HG02852 (cell line): Measurements from ENCODE around the gene CREBL2.
"Not testable (repeated sequence)": the region's sequence is repeated elsewhere in the genome, so short reads cannot be mapped to it uniquely, and the experiment has no call there.

Source experiments
- ATAC-seq: cut with Tn5 transposase; IDR thresholded peaks from one replicate; pipeline ENCODE4 v1.9.1; 2021; ENCODE audit warnings: mild to moderate bottlenecking, moderate library complexity; ENCODE audit not compliant: unreplicated experiment

Gene CREBL2

DNA sequence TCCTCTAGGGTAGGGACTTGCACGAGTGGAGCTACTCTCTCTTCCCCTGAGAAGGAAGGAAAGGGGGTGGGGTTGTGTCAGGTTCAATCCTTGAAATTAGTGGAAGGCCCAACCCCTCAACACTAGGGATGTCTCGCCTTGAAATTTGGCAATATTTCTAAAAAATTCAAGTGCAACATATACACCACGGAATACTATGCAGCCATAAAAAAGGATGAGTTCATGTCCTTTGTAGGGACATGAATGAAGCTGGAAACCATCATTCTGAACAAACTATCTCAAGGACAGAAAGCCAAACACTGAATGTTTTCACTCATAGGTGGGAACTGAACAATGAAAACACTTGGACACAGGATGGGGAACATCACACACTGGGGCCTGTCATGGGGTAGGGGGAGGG, 15.1 kb upstream of the CREBL2 start:
- ATAC-seq, result not testable (repeated sequence)

DNA sequence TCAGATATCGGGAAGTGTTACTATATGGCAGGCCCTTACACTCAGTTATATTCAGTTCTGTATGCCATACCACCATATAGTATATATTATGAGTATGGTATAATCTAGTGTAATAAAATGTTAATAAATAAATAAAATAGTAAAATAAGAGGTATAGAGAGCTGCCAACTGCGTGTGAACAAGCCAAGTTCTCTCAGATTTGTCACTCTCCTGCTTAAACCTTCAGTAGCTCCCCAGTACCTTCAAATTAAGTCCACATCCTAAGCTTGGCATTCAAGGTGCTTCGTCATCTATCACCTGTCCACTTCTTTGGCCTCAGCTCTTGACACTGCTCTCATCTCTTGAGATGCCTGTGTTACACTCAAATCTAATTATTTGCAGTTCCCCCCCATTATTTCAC, 12.8 kb upstream of the CREBL2 start:
- no peak for ATAC-seq

DNA sequence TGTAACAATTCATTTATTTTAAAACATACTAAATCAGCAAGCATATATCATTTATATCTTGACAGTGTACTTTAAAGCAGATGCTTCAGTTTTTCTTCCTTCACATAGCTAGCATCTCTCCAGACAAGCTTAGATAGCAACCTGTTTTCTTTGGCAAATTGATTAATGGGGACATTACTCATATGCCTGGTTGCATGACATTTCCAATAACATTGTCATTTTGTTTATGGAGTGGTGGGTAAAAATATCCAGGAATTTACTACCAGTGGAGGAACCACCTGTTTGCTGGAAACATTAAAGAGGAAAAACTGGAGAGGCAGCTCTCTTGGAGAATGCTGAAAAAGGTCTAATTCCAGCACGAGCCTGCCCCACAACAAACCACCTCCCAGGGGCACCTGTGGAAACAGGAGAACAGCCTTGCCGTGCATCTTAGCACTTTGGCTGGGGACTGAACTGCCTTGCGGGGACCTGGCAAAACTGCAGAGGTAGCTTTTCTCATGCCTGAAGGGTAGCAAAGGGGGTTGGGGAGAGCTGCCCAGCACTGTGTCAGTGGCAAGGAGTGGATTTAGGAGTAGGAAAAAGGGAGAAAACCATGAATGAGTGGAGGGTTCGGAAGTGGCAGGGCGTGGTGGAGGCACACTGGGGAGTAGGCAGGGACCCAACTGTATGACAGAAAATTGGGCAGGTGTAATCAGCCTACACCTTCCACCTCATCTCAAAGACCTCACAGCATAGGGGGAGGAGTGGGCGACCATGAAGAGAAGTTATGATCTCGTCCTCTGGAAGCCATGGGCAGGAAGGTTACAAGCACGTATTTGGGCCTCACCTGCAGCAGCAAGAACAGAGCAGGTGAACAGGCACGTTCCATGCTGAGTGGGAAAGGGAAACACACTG, 11.7 kb upstream of the CREBL2 start:
- no peak for ATAC-seq

DNA sequence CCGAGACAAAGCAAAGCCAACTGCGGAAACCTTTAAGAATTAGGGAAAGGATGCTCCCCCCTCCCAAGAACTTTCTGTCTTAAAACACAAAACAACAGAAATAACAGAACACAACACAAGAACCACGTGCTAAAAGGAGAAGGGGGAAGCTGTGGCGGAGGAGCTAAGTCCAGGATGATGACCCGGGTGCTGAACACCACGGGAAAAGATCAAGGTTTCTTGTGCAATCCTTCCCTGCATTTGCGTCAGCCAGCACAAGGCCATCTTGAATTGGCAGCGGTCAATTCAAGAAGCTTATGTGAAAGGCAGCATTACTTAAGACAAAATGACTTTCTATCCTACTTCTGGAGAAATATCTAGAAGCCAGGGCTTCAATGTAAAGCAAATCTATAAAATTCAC, 11.0 kb upstream of the CREBL2 start:
- ATAC-seq, result no peak

DNA sequence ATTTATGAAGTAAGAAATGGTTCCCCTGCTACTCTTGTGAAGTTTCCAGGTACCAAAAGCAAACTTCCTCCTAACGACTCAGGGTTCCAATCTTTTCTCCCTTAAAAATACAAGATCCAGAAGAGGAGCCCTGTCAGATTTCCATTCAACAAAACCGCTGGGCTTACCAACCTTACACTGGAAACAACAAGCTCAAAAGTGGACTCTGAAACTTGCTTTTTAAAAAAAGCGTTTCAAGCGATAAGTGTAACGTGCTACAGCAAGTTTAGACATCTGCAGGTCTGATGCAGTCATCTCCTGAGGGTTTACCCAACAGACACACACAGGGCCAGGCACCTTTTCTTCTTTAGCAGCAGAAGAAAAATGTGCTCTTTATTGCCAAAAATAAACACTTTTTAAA, 6.9 kb upstream of the CREBL2 start:
- no peak for ATAC-seq

DNA sequence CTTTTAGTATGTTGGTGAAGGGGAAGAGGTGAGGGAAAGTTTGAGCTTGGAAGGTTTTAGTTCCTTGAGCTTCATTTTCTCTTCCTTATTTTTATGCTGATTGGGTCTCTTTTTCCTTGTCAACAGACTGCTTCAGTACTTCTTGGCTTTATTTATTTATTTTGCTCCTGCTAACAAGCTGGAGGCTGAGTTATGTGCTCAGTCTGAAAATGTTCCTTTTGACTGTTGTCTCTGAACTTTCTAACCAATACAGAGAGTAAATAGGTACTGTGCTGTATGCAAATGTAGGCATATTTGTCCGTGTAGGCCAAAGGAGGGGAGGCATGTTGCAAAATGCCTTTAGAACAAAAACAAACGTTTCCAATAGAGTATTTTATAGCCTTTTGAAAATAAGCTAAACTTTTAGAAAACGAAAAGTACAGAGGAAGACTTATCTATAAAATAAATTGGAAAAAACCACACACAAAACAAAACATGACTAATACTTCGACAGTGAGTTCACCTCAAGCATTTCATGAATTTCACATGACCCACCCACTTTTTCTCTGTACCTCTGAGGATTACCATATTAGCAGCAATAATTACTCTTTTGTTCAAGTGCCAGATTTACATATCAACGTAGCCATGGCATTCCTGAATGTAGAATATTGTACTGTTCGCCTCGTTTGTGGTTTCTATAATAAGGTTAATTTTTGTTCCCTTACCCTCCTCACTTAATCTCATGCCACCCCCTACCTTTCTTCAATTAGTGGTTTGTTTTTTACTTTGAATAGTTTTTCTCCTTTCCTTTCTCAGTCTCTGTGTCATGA, 4.7 kb upstream of the CREBL2 start:
- peak; percentile 41 for ATAC-seq

DNA sequence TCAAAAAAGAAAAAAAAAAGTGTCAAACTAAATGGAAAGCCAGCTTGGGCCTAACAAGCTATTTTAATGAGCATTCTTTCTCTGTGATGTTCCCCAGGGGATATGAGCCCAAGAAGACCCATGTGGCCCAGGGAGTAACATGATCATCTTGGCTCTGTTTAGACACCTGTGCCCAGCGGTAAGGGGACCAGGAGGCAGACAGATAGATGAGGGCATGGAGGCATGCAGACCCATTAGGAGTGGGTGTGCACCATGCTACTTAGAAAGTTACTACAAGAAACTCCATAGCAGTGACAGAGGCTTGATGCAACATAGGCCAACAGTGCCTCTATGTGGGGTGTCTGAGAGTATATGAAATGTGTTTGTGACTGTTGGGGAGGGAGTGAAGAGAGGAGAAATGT, 3.1 kb upstream of the CREBL2 start:
- no peak for ATAC-seq

DNA sequence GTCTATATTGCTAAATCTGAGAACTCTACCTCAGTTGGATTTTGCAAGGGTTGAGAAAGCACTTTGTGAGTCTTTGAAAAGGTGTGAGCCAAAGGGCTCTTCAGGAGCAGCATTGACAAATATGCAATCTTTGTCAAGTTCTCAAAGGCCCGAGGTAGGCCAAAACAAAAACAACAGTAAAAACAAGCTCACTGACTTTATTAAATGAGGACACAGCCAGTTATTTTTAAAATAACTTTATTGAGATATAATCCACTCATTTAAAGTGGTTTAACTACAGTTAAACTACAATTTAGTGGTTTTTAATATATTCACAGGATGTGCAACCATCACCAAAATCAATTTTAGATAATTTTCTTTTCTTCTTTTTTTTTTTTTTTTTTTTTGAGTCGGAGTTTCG, 2.0 kb upstream of the CREBL2 start:
- no peak for ATAC-seq

DNA sequence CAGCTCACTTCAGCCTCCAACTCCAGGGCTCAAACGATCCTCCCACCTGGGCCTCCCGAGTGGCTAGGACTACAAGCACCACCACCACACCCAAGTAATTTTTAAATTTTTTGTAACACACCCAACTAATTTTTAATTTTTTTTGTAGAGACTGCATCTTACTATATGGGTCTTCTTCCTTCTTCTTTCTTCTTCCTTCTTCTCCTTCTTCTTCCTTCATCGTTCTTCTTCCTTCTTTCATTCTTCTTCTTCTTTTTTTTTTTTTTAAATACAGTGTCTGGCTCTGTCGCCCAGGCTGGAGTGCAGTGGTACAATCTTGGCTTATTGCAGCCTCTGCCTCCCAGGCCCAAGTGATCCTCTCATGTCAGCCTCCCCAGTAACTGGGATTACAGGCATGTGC, 965 bp upstream of the CREBL2 start:
- no peak for ATAC-seq

DNA sequence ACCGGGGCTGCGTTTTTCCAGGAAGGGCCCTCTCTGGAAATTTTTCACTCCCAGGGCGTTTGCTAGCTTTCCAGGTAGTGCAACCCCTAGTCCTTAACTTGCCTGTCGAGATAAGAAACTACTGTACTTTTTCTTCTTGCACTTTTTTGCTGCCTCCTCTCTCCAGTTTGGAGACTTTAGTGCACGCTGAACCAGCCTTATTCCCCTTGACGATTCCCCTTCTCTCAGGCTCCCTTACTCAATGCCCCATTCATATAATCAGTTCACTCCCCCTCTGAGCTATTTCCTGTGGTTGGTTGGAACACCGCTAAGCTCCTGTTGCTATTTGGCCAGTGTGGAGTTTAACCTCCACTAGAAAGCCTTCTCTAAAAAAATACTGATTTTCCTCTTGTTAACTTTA, 682 bp downstream of the CREBL2 start:
- no peak for ATAC-seq

DNA sequence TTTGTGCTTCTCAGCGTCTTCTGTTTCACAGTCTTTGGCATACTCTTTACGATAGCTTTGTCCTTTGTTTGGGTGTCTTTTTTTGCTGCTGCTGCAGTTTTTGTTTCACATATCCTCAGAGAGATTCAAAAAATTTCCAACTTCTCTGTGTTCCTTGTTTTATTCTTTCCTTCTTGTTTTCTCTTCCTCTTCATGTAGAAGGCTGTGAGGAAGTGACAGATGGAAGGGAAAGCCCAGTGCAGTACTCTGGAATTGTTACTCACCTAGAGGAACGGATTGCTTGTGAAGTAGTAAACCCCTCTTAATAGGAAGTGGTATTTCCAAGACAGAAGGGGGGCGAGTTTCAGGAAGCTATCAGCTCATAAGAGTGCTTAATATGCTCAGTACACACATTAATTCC, 1.7 kb downstream of the CREBL2 start:
- no peak for ATAC-seq

DNA sequence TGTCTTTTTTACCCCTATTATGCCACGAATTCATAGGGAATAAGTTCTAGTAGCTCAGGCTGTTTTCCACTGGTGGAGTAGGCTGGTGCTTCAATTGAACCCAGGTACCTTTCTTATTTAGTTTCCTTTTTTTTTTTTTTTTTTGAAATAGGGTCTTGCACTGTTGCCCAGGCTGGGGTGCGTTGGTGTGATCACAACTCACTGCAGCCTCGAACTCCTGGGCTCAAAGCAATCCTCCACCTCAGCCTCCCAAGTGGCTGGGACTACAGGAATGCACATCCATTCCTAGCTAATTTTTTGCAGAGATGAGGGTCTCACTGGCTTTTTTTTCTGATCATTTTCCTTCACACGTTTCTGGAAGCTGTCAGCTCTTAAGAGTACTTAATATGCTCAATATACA, 2.7 kb downstream of the CREBL2 start:
- ATAC-seq, result no peak

DNA sequence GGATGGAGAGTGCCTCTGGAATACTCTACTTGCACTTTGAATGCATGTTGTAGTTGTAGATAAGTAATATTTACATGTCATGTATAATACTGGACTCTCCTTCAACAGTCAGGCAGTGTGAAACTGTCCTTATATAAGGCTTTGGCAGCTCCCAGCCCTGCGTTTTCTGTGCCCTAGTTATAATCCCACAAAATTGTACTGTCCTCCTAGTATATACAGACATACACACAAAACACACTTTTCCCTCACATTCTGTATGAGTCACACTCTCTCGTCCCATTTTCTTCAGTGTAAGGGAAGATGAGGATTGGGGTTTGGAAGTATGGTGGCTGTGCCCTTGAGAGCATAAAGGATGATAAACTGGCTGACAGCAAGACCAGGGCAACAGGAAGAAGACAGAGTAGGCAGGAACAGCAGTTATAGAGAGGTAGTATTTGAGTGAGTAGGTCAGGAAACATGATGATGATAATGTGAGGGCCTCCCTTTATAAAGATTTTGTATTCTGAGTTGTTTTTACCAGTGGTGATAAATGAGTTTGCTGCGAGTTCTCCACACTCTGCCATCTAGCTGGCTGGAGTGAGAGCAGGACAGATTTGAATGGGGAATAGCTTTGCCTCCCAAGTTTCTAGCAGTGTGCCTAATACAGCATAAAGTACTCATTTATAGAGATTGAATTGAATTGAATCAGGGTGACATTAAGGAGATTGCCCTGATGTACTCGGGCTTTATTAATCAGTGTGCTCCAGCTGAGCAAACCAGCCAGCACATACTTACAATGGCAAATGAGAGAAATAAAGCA, 5.0 kb downstream of the CREBL2 start:
- no peak for ATAC-seq

DNA sequence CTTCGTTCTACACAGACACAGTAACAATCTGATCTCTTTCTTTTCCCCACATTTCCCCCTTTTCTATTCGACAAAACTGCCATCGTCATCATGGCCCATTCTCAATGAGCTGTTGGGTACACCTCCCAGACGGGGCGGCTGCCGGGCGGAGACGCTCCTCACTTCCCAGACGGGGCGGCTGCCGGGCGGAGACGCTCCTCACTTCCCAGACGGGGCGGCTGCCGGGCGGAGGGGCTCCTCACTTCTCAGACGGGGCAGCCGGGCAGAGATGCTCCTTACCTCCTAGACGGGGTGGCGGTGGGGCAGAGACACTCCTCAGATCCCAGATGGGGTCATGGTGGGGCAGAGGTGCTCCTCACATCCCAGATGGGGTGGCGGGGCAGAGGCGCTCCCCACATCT, 6.4 kb downstream of the CREBL2 start:
- not testable (repeated sequence) for ATAC-seq

DNA sequence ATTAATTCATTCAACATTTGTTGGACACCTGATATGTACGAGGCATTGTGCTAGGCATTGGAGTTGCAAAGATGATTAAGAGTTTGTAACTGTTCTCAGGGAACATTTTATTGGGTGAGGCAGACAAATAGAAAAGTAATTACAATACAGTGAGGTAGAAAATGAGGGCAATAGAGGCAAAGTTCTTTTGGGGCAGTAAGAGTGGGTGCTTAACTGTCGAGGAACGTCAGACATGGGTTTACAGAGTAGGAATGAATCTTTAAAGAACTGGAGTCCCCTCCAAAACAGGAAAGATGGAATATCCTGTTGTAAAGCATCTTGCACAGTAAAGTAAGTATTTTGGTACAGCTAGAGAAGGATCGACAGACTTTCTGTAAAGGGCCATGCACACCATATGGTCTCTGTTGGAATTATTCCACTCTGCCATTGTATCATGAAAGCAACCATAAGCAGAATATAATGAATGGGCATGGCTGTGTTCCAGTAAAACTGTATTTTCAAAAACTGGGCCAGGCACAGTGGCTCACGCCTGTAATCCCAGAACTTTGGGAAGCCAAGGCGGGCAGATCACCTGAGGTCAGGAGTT, 9.1 kb downstream of the CREBL2 start:
- ATAC-seq, result no peak

DNA sequence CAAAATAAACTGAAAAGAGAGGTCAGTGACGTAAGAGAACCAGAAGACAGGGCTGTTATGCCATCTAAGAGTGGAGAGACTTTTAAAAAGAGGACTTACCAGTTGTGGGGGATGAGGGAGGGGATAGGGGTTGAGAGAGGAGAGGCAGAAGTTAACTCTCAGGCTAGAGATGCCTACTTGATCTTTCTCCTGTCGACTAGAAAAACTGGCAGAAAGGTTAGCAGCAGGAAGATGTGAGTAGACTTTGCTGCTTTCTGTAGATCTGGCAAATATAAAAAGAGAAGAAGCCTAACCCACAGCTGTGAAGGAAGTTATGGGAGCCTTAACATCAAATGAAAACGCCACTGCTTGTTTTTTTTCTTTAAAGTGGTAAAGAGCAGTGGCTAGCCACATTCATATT, 10.7 kb downstream of the CREBL2 start:
- no peak for ATAC-seq

DNA sequence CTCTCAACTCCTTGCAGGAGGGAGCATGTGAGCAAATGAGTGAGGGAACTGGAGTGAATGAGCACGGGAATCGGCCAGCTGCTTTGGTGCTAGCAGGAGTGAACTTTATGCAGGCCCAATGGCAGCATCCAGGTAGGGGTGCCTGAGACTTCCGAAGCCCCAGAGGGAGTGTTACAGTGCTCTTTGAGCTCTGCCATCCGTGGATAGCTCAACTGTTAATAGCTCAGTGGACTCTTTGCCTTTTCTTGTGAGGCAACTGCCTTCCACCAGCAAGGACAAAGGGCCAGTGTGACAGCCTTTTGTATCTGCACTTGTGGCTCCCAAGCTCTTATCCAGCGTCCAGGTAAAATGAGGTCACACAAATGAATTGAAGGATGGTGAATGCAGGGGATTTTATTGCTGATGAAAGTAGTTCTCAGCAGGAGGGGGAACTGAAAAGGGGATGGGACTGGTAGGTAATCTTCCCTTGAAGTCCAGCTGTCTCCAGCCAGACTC, 12.9 kb downstream of the CREBL2 start:
- ATAC-seq, result no peak

DNA sequence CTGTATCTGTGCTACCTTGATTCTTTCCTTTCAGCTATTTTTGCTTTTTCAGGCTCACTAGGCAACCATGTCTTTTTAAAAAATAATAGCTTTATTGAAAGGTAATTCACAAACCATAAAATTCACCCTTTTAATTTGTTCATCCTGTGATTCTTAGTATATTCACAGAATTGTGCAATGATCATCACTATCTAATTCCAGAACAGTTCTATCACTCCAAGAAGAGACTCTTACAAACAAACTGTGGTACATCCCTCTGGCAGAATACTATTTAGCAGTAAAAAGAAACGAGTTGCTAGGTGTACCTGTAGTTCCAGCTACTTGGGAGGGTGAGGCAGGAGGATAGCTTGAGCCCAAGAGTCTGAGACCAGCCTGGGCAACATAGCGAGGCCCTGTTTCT, 14.8 kb downstream of the CREBL2 start:
- ATAC-seq, result no peak

DNA sequence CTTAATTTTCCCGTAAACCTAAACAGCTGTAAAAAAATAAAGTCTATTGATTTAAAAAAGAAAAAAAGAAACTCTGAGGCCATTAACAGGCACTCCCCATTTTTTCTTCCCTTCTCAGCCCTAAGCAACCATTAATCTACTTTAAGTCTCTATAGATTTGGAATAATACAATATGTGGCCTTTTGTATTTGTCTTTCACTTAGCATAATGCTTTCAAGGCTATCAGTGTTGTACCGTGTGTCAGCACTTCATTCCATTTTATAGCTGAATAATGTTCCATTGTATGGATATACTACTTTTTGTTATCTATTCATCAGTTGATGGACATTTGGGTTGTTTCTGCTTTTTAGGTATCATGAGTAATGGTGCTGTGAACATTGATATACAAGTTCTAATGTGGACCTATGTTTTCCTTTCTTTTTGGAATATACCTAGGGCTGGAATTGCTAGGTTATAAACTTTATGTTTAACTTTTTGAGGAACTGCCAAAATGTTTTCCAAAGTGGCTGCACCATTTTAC, 15.7 kb downstream of the CREBL2 start:
- ATAC-seq, result no peak

DNA sequence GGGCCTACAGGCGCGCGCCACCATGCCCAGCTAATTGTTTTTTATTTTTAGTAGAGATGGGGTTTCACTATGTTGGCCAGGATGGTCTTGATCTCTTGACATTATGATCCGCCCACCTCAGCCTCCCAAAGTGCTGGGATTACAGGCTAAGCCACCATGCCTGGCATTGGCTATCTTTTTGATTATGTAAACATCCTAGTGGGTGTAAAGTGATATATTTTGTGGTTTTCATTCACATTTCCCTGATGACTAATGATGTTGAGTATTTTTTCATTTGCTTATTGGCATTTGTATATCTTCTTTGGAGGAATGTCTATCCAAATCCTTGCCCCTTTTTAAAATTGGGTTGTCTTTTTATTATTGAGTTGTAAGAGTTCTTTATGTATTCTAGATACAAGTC, 16.3 kb downstream of the CREBL2 start:
- no peak for ATAC-seq

DNA sequence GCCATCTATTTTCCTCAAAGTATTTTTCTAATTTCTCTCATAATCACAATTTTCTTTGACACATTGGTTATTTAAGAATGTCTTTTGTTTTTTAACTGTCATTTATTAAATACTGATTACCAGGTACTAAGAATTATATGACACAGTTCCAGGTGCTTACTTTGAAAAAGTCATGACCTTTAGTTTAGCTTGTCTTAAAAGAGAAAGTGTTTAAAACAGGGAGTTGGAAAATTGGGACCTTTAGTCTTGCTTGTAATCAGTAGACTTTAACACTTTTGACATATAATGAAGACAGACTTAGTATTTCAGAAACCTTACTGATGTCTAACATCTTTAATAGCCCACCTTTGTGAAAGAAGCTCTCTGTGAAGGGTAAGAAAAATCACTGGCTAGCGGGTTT, 19.2 kb downstream of the CREBL2 start:
- ATAC-seq, result no peak
